Naive thymus-derived CD4-positive, alpha-beta T cell (primary cell): Measurements from ENCODE around the gene HACE1. TPM values are rescaled to one million over a fixed set of nuclear protein-coding genes. Genes with fewer than 3 reads are reported as not detected.
A peak's percentile ranks its signal among the peaks of the same experiment; 100 is the strongest.
"Not testable (repeated sequence)": the region's sequence is repeated elsewhere in the genome, so short reads cannot be mapped to it uniquely, and the experiment has no call there.

ENCODE experiments used
- ATAC-seq: fragments of 150-1000 bp; cut with Tn5 transposase; 2 replicates; pipeline ENCODE4 v1.10.0; 2021; ENCODE audit warnings: mild to moderate bottlenecking, moderate library complexity
- CTCF ChIA-PET: fragments of 350-600 bp; sonication (Branson Sonifier 250); formaldehyde crosslinking; loops from one replicate; lab custom pipeline; 2021; ENCODE audit warnings: antibody characterized with exemption; lab: Charles Lee
- POLR2A ChIA-PET: fragments of 350-600 bp; sonication (Branson Sonifier 250); formaldehyde crosslinking; loops from one replicate; lab custom pipeline; 2021; ENCODE audit warnings: antibody characterized with exemption, inconsistent platforms; lab: Charles Lee
- DNase-seq, 9 donors: peaks; one replicate each; pipeline versions ENCODE4 v3.0.0 to v3.0.0-alpha.2; 2020 to 2022; ENCODE audit warnings: mixed read lengths in 1 of 9
- H3K27ac ChIP-seq: one replicate; pipeline ENCODE4 v1.7.0; 2013; ENCODE audit warnings: mild to moderate bottlenecking, low read depth, low read length, moderate library complexity
- H3K27me3 ChIP-seq, 2 donors: one replicate each; pipeline ENCODE4 v1.7.0; 2013; ENCODE audit warnings: low read length in 2 of 2, mild to moderate bottlenecking in 2 of 2, moderate library complexity in 2 of 2; ENCODE audit not compliant: control insufficient read depth in 2 of 2, insufficient read depth in 2 of 2
- H3K36me3 ChIP-seq, 3 experiments: 1 replicate in 2 of 3; 2 replicates in 1 of 3; pipeline ENCODE4 v1.7.0; 2013; ENCODE audit warnings: low read length in 3 of 3, mild to moderate bottlenecking in 3 of 3, moderate library complexity in 1 of 3; ENCODE audit not compliant: insufficient read depth in 3 of 3, control insufficient read depth in 2 of 3
- H3K4me1 ChIP-seq, 2 donors: one replicate each; pipeline ENCODE4 v1.7.0; 2013; ENCODE audit warnings: low read length in 2 of 2, mild to moderate bottlenecking in 2 of 2, moderate library complexity in 1 of 2; ENCODE audit not compliant: control insufficient read depth in 2 of 2, insufficient read depth in 2 of 2
- H3K4me3 ChIP-seq: 2 replicates; pipeline ENCODE4 v1.7.0; 2013; ENCODE audit warnings: mild to moderate bottlenecking, low read length
- H3K9me3 ChIP-seq, 3 experiments: 1 replicate in 2 of 3; 2 replicates in 1 of 3; pipeline ENCODE4 v1.7.0; 2013; ENCODE audit warnings: low read length in 3 of 3; ENCODE audit not compliant: control insufficient read depth in 2 of 3
- H3K27ac Mint-ChIP-seq, 9 donors: one replicate each; pipeline ENCODE4 v1.8.0; 2020 to 2022; ENCODE audit warnings: mixed read lengths in 9 of 9, mild to moderate bottlenecking in 8 of 9, moderate library complexity in 5 of 9, inconsistent platforms in 2 of 9
- H3K27me3 Mint-ChIP-seq, 5 donors: one replicate each; pipeline ENCODE4 v1.8.0; 2021 to 2022; ENCODE audit warnings: mixed read lengths in 5 of 5, mild to moderate bottlenecking in 1 of 5
- H3K36me3 Mint-ChIP-seq, 5 donors: one replicate each; pipeline ENCODE4 v1.8.0; 2020 to 2022; ENCODE audit warnings: mixed read lengths in 5 of 5, mild to moderate bottlenecking in 3 of 5, inconsistent platforms in 1 of 5
- H3K4me1 Mint-ChIP-seq, 7 donors: one replicate each; pipeline ENCODE4 v1.8.0; 2020 to 2022; ENCODE audit warnings: mixed read lengths in 7 of 7, mild to moderate bottlenecking in 3 of 7, inconsistent platforms in 1 of 7
- H3K4me3 Mint-ChIP-seq, 10 donors: one replicate each; pipeline ENCODE4 v1.8.0; 2020 to 2022; ENCODE audit warnings: mild to moderate bottlenecking in 10 of 10, mixed read lengths in 10 of 10, moderate library complexity in 6 of 10, inconsistent platforms in 2 of 10
- H3K9me3 Mint-ChIP-seq, 11 donors: one replicate each; pipeline ENCODE4 v1.8.0; 2020 to 2022; ENCODE audit warnings: mixed read lengths in 11 of 11, mild to moderate bottlenecking in 4 of 11, inconsistent platforms in 1 of 11, moderate library complexity in 1 of 11
- intact Hi-C, 2 donors: fragments of 100-400 bp; cut with micrococcal nuclease; formaldehyde crosslinking; loops; one replicate each; pipeline ENCODE4 v1.15.1; 2023
- polyA plus RNA-seq, 2 donors: library from polyadenylated mRNA; unstranded; fragments of 300-500 nt; fragmentation: Illumina TruSeq; gene quantifications; one replicate each; pipeline ENCODE4 v1.2.3, GENCODE V29; 2021
- total RNA-seq, 6 experiments: library from RNA in 5 of 6; stranded (reverse) in 5 of 6; gene quantifications; 1 replicate in 5 of 6; 2 replicates in 1 of 6; pipeline ENCODE4 v1.2.3 and lab custom pipeline; 2021 to 2026

HACE1 gene
- total and polyA plus RNA-seq, 7 experiments from 2014 or later: 4.1 to 17.1 (median 12.1) TPM

DNA sequence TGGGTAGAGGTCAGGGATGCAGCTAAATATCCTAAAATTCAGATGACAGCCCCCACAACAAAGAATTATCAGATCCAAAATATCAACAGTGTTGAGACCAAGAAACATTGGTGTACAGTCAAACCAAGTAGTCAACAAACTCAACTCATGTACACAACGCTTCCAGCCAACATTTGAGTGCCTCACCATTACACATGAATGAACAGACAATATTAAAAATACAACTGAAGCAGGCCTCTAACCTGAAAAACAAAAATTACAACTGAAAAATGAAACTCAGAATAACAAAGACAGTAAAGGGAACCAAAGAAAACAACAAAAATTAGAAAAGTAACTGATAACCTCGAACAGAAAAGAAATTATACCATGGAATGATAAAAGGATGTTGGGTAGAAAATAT is 46.2 kb downstream of the HACE1 start:
- no peaks in the 10 kb centered on the region for H3K9me3 ChIP-seq
- Mint-ChIP-seq H3K4me3 (no peak overlapping the region), H3K27me3 (no peaks in the 10 kb centered on the region), H3K9me3 (peaks cover 0 to 6% (median 0%) of the 10 kb centered on the region in 11 donors), H3K27ac (no peak overlapping the region), H3K36me3 (peaks cover 7 to 52% (median 30%) of the 10 kb centered on the region in 5 donors), H3K4me1 (peaks cover 0 to 3% (median 0%) of the 10 kb centered on the region in 7 donors)
- intact Hi-C loops: no loop called here
- H3K36me3 ChIP-seq: no peaks in the 10 kb centered on the region
- no peak overlapping the region for H3K27ac ChIP-seq
- POLR2A ChIA-PET: no interaction called here
- no peaks in the 10 kb centered on the region for H3K4me1 ChIP-seq
- H3K27me3 ChIP-seq: no peaks in the 10 kb centered on the region
- CTCF ChIA-PET: no interaction called here
- no peak for ATAC-seq
- DNase-seq: no peak
- no peak overlapping the region for H3K4me3 ChIP-seq

DNA sequence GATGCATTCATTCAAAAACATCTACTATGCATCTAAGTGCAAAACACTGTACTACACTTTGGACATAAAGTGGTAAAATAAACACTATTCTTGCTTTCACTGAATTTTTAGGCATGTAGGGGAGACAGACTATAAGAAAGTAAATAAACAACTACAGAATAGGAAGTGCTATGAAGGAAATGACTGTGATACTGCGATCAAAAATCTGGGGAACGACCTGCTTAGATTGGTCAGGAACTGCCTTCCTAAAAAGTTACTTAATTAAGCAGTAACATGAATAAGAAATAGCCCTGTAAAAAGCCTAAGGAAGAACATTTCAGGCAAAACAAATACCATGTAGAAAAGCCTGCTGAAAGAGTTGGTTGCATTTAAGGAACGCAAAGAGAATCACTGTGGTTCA is 50.6 kb downstream of the HACE1 start:
- intact Hi-C loops: no loop called here
- no peak overlapping the region for H3K27ac ChIP-seq
- no peaks in the 10 kb centered on the region for H3K27me3 ChIP-seq
- no peak overlapping the region for H3K4me3 ChIP-seq
- no peak overlapping the region for H3K27ac Mint-ChIP-seq
- H3K36me3 Mint-ChIP-seq: peaks cover 0 to 57% (median 31%) of the 10 kb centered on the region in 5 donors
- no peak for ATAC-seq
- H3K9me3 ChIP-seq: no peaks in the 10 kb centered on the region
- no peak overlapping the region for H3K4me3 Mint-ChIP-seq
- CTCF ChIA-PET: interaction anchor here (2.0 kb wide), 1 partner anchor 19 kb away, joined by 6 read pairs; no protein-coding TSS in a partner anchor
- no peaks in the 10 kb centered on the region for H3K36me3 ChIP-seq
- peaks cover 0 to 12% (median 6%) of the 10 kb centered on the region in 11 donors for H3K9me3 Mint-ChIP-seq
- DNase-seq: no peak
- H3K4me1 Mint-ChIP-seq: peaks cover 0 to 2% (median 0%) of the 10 kb centered on the region in 7 donors
- POLR2A ChIA-PET: no interaction called here
- H3K4me1 ChIP-seq: no peaks in the 10 kb centered on the region
- no peaks in the 10 kb centered on the region for H3K27me3 Mint-ChIP-seq

DNA sequence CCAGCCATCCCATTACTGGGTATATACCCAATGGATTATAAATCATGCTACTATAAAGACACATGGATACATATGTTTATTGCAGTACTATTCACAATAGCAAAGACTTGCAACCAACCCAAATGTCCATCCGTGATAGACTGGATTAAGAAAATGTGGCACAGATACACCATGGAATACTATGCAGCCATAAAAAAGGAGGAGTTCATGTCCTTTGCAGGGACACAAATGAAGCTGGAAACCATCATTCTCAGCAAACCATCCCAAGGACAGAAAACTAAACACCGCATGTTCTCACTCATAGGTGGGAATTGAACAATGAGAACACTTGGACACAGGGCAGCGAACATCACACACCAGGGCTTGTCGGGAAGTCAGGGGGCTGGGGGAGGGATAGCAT is 54.4 kb downstream of the HACE1 start:
- H3K4me3 Mint-ChIP-seq, H3K27ac ChIP-seq, H3K4me1 ChIP-seq, H3K4me3 ChIP-seq, H3K27ac Mint-ChIP-seq, POLR2A ChIA-PET, H3K9me3 ChIP-seq, ATAC-seq, H3K27me3 ChIP-seq, intact Hi-C loops, H3K27me3 Mint-ChIP-seq, H3K4me1 Mint-ChIP-seq, H3K36me3 ChIP-seq, DNase-seq, CTCF ChIA-PET: not testable (repeated sequence)
- H3K9me3 Mint-ChIP-seq: peaks cover 3 to 39% (median 14%) of the 10 kb centered on the region in 11 donors
- peaks cover 16 to 77% (median 56%) of the 10 kb centered on the region in 5 donors for H3K36me3 Mint-ChIP-seq

DNA sequence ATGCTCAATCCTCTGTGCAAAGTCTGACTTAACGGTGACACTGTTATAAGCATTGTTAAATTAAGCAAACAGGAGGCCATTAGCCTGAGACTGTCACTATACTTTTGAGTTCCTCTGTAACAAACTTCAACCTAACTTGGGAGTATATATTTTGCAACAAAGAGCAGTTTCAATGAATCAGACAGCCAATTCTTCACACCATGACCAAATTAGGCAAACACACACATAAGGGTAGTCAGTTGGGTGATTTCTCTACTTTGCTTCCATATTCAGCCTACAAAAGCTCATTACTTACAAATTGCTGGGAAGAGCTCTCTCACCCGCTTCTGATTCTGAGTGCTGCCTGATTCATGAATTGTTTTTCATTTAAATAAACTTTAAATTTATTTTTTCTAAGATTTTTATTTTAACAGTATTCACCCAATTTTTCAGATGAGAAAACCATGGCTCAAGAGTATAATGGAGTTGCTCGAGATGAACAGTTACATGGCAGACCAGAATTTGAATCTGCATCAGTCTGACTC is 60.5 kb downstream of the HACE1 start:
- peaks cover 16 to 52% (median 34%) of the 10 kb centered on the region in 5 donors for H3K36me3 Mint-ChIP-seq
- H3K4me3 Mint-ChIP-seq: no peak overlapping the region
- peaks cover 0 to 27% (median 11%) of the 10 kb centered on the region in 11 donors for H3K9me3 Mint-ChIP-seq
- H3K4me1 Mint-ChIP-seq: peaks cover 0 to 7% (median 0%) of the 10 kb centered on the region in 7 donors
- no peak for DNase-seq
- no peaks in the 10 kb centered on the region for H3K27me3 Mint-ChIP-seq
- Histone ChIP-seq H3K9me3 (no peaks in the 10 kb centered on the region), H3K4me3 (no peak overlapping the region), H3K27me3 (no peaks in the 10 kb centered on the region), H3K36me3 (no peaks in the 10 kb centered on the region), H3K4me1 (no peaks in the 10 kb centered on the region), H3K27ac (no peak overlapping the region)
- intact Hi-C loops: no loop called here
- CTCF ChIA-PET: no interaction called here
- POLR2A ChIA-PET: no interaction called here
- ATAC-seq: no peak
- no peak overlapping the region for H3K27ac Mint-ChIP-seq

DNA sequence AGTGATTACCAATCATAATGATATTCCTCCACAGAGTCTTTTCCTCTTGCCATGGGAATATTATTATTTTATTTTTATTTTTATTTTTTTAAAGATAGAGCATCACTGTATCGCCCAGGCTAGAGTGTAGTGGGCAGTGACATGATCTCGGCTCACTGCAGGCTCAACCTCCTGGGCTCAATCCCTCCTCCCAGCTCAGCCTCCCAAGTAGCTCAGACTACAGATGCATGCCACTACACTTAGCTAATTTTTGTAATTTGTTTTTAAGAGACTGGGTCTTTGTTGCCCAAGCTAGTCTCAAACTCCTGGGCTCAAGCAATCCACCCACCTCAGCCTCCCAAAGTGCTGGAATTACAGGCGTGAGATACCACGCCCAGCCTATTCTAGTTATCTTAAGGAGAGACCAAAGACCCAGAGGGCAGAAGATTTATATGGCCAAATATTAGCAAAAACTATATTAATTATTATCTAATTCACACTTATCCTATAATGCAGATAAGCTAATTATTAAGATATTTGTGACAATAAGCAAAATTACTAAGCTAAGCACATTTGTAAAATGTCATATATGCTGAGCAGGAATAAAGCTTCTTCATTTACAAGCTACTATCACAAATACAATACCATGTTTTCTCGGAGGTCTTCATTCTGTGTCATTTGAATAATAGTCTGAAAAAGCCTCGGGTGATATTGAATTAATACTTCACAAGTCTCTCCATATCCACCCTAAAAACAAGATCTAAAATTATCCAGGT is 63.5 kb downstream of the HACE1 start:
- no peaks in the 10 kb centered on the region for H3K36me3 ChIP-seq
- DNase-seq: no peak
- H3K4me1 ChIP-seq: no peaks in the 10 kb centered on the region
- peaks cover 5 to 42% (median 14%) of the 10 kb centered on the region in 5 donors for H3K36me3 Mint-ChIP-seq
- H3K27ac Mint-ChIP-seq: peak overlapping the region in 1 of 9 donors; percentile 67
- no peak overlapping the region for H3K4me3 Mint-ChIP-seq
- H3K4me1 Mint-ChIP-seq: peaks cover 0 to 6% (median 0%) of the 10 kb centered on the region in 7 donors
- no peaks in the 10 kb centered on the region for H3K9me3 ChIP-seq
- H3K27ac ChIP-seq: no peak overlapping the region
- no peak overlapping the region for H3K4me3 ChIP-seq
- intact Hi-C loops: no loop called here
- H3K27me3 Mint-ChIP-seq: no peaks in the 10 kb centered on the region
- ChIA-PET POLR2A (interaction anchor here (0.6 kb wide), 1 partner anchor 1552 kb away, joined by 3 read pairs; no protein-coding TSS in a partner anchor), CTCF (no interaction called here)
- no peaks in the 10 kb centered on the region for H3K27me3 ChIP-seq
- peaks cover 0 to 6% (median 4%) of the 10 kb centered on the region in 11 donors for H3K9me3 Mint-ChIP-seq
- ATAC-seq: no peak

DNA sequence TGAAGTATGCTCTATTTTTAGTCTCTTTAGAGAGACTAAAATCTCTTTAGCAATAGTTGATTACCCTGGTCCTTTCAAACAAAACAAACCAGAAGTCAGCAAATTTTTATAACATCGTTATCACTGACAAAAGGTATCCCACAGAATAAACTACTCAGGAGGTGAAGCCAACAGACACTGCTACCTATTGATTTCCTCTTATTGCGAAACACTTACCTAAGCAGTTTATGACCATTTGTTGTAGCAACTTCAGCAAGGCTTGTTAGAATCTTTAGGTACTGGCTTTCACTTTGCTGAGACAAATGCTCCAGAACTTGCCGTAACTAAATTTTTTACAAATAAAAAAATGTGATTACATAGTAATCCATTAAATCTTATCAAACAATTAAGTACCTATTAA is 64.4 kb downstream of the HACE1 start:
- CTCF ChIA-PET: no interaction called here
- Mint-ChIP-seq H3K36me3 (peaks cover 0 to 35% (median 8%) of the 10 kb centered on the region in 5 donors), H3K27ac (no peak overlapping the region), H3K4me1 (peaks cover 0 to 6% (median 0%) of the 10 kb centered on the region in 7 donors), H3K4me3 (no peak overlapping the region), H3K9me3 (no peaks in the 10 kb centered on the region), H3K27me3 (no peaks in the 10 kb centered on the region)
- DNase-seq (no peak), ATAC-seq (no peak)
- Histone ChIP-seq H3K36me3 (no peaks in the 10 kb centered on the region), H3K9me3 (no peaks in the 10 kb centered on the region), H3K4me1 (no peaks in the 10 kb centered on the region), H3K27ac (no peak overlapping the region), H3K27me3 (no peaks in the 10 kb centered on the region), H3K4me3 (no peak overlapping the region)
- intact Hi-C loops: no loop called here
- POLR2A ChIA-PET: no interaction called here
